Measurements from ENCODE around the gene PBOV1. TPM values are rescaled to one million over a fixed set of nuclear protein-coding genes. Genes with fewer than 3 reads are reported as not detected.
"Not testable (repeated sequence)": the region's sequence is repeated elsewhere in the genome, so short reads cannot be mapped to it uniquely, and the experiment has no call there.

Gene PBOV1
- total RNA-seq, 1 donor from 2014 or later = not detected

DNA sequence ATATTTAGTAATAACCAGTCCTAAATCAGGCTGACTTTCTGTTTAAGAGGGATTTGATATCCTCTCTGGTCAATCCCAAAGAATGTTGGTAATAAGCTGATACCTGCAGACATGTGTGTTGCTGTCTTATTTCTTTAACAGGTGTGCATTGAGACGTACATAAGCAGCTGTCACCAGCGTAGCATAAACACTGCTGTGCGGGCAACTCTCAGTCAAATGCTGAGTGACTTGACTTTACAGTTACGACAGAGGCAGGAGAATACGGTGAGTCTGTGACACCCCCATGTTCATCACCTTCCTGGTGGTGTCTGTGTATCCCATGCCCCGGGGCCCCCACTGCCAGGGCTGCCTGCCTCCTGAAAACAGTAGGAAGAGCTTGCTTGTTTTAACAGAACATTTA, 20.1 kb upstream of the PBOV1 start:
- no peak for DNase-seq (ENCODE audit: low spot score)

DNA sequence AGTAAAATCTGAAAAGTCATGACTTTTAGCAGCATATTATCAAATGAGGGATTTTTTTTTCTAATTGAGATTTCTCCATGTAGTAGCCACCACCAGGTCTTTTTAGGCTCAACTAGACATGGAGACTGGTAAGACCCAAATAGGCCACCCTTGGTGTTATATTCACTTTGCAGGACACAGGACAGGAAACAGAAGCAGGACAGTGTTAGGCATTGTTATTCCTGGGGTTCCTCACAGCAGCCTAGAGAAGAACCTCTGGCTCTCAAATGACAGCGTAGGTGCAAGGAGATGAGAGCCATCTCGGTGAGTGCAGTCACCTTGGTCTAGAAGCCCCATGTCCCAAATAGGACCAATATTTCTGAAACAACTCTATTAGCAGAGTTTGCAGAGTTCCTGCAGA, 19.2 kb upstream of the PBOV1 start:
- no peak for DNase-seq (ENCODE audit: low spot score)

DNA sequence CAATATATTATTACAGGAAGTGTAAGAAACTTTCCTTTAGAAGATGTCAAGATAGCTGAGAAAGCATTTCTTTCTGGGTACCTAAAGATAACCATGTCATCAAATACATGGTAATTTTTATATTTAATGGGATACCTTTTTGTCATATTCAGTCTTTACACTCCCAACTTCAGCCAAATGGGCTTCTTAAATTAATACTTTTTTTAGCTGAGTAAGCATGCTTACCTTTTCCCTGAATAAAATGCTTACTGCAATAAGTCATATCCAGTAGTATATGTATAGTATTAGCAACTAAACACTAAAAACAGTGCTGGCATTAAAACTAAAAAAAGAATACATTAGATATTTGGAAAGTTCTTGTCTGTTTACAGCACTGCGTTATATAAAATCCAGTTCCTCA, 17.4 kb upstream of the PBOV1 start:
- DNase-seq (ENCODE audit: low spot score) = no peak

DNA sequence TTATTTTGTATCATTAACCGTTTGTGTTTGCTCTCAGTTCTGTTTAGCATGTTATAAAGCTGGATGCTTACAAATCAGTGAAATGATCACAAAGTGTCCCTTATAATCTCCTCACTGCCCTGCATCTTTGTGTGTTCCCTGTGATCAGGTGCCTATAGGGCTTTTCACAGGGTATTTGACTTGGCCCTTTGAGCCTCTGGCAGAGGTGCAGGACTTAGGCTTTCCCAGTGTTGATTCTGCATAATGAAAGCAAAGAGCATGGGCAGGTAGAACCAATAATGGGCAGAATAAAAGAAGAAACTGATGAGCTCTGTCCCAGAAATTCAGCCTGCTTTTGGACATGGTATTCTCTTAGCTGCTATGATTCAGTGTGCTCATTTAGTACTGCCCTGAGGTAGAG, 16.9 kb upstream of the PBOV1 start:
- DNase-seq (ENCODE audit: low spot score) = no peak

DNA sequence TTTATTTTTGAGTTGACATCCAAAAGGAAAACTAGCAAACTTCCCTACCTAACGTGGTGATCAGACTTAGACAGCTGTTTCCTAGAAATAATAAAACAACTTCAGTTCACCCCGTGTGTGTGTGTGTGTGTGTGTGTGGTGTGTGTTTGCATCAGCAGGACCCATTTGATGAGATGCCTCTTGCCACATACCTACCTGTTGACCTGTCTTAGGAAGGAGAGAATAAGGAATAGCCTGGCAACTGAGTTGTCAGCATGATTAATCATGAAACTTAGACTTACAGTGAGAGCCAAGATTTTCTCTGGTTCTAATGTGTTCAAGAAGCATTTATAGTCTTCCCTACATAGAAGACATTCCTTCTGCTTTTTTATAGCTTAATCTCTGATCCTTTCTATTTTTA, 16.1 kb upstream of the PBOV1 start:
- no peak for DNase-seq (ENCODE audit: low spot score)

DNA sequence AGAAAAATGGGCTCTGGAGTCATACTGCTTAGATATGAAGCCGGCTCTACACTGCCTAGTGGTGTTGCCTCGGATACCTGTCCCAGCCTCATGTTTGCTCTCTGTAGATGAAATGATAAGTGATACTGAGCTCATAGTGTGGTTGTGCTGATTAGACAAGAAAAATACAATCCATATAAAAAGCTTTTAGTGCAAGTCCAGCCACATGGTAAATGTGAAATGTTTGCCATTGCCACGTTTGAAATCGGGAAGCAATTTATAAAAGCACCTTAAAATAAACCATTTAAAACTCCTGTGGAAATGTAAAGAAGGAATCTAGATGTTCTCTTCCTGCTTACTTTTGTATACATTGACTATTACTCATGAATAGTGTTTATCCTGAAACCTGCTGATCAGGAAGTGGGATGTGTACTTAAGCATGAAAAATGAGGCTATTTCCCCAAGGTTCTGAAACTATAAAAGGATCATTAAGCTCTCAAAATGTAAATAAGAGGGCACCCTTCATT, 13.1 kb upstream of the PBOV1 start:
- no peak for DNase-seq (ENCODE audit: low spot score)

DNA sequence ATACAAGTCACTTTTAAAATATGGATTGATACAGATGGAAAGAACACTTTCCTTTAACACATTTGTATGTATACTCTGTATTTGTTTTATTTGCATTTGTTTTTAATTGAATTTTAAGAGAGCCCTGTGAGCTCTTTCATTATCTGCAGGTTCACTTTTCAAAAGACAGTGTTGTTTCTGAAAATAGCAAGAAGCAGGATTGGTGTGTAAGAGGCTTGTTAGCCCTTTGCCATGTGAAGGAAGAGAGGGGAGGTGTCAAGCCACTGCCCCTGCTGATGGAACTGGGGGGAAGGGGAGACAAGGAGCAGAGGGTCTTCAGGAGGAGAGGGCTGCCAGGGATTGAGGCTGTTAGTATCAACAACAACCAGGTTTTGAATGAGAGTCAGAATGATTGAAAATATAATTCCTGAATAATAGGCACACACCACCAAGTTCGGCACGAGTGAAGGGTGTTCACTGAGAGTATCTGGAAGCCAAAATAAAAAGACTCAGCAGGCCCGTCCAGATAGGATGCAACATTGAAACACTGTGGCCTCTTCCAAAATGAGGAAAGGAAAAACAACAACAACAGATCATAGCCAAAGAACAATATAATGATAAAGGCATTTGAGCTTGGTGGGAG, 12.6 kb upstream of the PBOV1 start:
- DNase-seq (ENCODE audit: low spot score) = no peak

DNA sequence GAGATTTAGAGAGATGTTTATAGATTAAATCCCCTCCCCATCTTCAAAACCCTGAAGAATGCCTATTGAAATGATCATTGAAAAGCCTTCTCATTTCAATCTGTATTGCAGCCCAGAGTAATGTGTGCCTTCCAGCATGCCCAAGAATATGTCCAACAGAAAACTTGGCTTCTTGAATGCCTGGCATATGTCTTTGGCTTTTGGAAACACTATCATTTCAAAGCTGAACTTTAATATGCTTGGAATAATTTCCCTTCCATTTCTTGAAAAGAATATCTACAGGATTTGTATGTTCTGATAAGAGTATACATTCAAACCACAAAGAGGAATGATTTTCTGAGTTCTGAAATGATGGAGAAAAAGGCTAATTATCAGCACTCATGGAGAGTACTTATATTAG, 11.9 kb upstream of the PBOV1 start:
- DNase-seq (ENCODE audit: low spot score) = no peak

DNA sequence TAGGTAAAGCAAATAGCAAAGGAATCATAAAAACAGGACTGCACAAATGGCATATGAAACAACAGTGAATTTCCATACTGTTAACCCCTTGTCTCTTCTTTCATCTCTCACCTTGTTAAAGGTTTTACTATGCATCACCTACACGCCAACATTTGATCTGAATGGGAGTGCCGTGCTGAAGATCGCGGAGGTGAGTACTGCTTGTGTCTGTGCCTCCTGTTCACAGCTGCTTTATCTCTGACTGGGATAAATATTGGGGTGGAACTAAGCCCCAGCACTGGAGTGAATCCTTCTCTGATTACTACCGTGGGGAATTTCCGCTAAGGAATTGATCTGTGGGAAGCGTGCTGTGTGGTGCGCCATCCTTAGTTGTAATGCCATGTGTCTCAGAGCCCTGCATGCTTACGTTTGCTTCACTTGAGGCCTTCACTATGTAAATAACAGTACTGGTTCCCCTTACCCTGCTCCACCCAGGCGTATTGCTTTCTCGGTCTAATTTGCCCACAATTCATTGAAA, 11.4 kb upstream of the PBOV1 start:
- DNase-seq (ENCODE audit: low spot score) = no peak

DNA sequence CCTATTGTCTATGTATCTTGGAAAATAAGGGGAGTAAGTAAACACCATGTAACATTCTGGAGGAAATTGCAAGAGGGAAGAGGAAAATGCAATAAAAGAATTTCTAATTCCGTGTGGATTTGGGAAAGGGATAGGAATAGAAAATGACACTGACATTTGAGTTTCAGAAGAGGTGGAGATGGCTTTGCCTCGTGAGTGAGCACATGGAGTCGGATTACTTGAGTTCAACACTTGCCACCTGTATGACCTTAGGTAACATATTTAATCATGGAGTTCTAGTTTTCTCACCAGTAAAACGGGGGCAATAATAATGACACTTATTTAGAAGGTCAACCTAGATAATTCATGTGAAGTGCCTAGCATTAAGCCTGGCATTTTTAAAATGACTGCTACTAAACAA, 10.8 kb upstream of the PBOV1 start:
- DNase-seq (ENCODE audit: low spot score) = no peak

DNA sequence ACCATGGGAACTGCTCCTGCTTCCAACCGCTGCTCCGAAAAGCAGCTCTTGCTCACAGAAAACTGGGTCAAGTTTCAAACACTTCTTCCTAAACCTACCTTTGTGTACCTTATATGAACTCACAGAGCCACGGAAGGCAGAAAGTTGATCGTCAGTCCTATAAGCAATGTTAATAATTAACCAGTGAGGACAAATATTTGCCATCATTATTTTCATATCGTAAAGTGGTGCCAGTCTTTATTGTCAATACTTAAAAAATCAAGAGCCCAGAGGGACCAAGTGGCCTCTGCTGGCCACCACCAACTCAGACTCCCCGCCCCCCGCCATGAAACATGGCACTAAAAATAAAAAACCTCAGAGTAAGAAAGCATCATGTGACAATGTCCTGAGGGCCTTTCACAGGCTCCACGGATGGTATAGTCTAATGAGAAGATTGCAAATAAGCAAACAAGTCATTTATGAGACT, 9.1 kb upstream of the PBOV1 start:
- DNase-seq (ENCODE audit: low spot score) = no peak

DNA sequence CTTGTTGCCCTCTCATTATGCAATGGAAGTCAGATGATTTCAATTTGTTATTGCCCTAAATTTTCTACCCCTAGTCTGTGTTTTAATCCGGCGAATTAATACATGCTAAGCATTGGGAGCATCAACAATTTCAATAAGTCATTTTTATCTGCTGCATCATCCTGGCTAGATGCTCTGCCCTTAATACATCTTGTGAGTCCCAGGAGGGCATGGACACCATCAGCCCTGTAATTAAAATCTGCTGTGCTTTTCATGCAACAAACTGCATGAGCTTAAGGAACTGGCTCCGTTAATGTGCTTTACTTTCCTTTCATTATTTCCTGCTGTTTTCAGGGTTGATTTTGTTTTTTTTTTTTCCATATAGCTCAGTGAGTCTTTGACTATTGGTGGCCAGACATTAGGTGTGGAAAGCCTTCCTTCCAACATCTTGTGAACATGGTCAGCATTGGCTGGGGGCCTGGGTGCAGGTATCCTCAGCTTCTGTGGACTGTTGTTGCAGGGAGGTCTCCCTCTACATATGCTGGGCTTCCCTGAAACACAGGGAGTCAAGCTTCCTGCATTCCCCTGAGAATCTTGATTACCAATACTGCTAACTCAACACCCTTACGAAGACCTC, 8.5 kb upstream of the PBOV1 start:
- DNase-seq (ENCODE audit: low spot score) = no peak

DNA sequence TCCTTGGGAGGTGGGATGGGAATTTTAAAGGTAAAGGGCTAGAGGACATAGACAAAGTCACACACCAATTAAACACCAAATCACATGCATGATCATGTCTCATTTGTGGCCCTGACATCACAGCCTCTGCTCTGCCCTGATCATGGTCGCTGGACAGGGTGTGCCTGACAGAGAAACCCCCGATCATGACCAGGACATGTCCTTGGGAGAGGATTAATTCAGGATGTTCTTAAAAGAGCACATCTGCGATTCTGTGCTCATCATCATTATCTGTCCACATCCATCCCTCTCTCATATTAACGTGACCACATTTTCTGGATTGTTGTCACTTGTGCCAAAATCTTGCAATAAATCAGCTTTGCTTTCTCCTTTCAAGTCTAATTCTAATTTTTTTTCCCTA, 7.7 kb upstream of the PBOV1 start:
- DNase-seq (ENCODE audit: low spot score) = no peak

DNA sequence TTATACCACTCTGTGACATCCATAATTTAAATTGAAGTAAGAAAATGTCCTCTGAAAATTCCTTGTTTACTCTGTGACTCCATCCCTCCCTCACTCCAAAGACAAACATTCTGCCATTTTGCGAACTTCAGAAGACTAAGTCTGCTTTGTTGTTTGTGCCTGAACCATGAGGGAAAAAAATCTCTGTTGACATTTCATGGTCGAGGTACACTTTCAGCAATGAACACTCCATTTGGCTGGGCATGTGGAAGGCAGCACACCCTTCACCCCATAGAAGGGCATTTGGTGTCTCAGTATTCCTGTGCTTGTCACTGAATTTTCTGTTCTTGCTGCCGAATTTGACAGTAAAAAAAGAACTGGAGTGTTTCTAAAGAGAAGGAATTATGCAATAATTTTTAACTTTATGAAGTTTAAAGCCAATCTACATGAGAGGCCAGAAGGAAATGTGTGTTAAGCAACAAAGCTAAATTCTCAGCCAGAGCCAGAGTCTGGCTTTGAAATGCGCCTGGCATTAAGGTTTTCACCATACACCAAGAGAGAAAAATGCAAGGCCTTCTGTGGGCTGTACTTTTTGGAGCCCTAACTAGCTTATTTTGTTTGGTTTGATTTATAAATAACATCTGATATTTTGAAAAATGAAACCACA, 4.7 kb upstream of the PBOV1 start:
- no peak for DNase-seq (ENCODE audit: low spot score)

DNA sequence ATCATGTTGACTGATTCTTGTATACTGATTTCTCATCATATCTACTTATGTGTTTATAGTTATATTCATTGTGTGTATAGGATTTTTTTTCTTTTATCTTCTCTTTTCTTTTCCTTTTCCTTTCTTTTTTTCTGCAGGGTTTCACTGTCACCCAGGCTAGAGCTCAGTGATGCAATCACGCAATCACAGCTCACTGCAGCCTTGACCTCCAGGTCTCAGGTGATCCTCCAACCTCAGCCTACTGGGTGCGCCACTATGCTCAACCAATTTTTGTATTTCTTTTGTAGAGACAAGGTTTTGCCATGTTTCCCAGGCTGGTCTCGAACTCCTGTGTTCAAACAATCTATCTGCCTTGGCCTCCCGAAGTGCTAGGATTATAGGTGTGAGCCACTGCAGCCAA, 1.6 kb upstream of the PBOV1 start:
- DNase-seq (ENCODE audit: low spot score) = no peak

DNA sequence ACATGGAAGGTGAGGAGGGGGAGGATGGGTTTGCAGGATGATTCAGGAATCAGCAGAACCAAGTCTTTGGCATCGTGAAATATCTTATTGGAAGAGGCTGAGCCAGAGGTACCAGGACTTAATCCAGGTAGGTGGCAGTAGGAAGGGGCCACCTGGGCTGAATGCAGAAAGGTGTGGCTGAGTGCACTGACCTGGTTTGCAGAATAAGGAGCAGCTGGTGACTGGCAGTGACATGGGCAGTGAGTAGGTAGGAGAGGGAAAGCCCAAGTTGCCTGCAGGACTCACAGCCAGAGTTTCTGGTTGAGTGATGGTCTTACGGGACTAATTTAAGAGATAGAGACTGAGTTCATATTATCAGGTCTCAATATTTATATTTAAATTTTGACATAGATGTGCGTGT, 1.1 kb upstream of the PBOV1 start:
- no peak for DNase-seq (ENCODE audit: low spot score)

DNA sequence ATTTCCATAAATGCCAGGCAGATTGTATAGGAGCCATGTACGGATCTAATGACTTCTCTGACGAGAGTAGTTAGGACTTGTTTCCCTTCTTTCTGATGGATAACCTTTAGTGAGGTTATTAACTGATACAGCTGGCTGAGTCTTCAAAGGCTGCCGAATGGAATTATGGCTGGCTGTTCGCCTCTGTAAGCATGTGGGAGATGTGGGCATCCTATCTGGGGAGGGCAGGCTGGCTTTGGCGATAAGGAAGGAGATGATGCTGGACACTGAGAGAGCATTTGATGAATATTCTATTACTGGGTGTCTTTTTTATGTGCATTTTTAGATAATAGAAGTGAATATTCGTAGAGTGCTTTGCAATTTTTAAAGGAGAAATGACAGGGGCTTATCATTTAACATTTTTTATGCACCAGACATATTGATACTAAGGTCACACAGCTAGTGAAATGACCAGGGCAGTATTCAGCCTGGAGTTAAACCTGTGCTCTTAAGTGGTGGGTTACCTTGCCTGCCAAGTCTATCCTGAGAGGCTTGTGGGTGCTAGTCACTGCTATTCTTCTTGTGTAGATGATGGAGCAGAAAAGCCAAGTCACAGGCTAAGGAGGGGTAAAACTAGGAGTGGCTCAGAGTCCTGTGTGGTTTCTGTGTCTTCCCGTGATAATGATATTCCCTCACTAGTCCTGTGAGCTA, 3.1 kb downstream of the PBOV1 start:
- no peak for DNase-seq (ENCODE audit: low spot score)

DNA sequence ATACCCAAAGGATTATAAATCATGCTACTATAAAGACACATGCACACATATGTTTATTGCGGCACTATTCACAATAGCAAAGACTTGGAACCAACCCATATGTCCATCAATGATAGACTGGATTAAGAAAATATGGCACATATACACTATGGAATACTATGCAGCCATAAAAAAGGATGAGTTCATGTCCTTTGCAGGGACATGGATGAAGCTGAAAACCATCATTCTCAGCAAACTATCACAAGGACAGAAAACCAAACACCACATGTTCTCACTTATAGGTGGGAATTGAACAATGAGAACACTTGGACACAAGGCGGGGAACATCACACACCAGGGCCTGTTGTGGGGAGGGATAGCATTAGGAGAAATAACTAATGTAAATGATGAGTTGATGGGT, 5.8 kb downstream of the PBOV1 start:
- not testable (repeated sequence) for DNase-seq (ENCODE audit: low spot score)

DNA sequence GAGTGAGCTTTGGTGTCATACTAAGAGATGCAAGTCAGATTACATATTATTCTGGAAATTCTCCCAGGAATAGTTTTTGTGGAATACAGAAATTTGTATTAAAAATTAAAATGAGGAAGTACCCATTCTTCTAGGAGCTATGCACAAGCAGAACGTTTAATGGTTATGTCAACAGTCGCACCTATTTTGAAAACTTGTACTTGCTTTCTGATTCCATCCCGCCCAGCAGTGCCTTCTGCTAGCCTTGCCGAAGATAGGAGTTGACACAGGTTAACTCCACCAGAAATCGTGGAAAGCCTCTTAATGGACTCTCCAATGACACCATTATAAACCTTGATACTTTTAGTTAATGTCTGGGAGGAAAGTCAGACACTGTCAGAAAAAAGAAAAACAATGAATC, 6.7 kb downstream of the PBOV1 start:
- DNase-seq (ENCODE audit: low spot score) = no peak

DNA sequence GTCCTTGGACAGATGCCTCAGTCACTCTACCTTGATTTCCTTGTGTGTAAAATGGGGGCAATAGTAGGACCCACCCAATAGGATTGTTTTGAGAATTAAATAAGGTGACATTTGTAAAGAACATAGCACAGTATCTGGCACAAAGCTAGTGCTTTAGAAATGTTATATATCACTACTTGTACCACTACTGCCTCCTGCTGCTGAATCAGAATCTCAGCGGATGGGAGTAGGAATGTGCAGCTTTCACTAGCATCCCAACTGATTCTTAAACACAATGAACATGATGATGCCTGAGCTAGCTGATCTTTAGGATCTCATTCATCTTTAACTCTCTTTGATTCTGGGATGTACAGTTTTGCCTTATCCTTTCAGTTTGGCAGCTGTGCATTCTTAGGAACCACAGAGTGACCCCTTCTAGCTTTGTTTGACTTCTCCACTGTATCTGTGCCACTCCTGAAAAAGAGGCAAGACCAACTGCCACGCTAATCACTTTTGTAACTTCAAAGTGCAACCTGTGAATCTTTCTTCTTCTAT, 7.2 kb downstream of the PBOV1 start:
- DNase-seq (ENCODE audit: low spot score) = no peak

DNA sequence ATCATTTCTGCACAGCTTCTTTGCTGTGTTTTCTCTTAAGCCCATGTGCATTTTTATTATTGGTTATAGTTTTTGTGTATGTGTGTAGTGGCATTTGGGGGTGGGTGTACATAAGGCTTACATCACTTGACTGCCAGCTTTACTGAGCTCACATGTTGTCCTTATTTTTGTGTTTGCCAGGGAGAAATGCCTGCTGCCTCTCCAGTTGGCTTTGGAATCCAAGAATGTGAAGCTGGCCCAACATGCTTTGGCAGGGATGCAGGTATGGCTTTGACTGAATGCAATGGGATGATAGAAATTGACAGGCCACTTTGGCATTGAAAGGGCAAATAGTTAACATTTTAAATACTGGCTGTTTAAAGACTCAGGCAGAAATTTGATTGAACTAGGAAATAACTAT, 11.4 kb downstream of the PBOV1 start:
- no peak for DNase-seq (ENCODE audit: low spot score)
